Skeletal muscle satellite cell (primary cell): ENCODE results near the gene SH3BP4.

Experiments
- H3K27me3 ChIP-seq: 2 replicates; pipeline ENCODE4 v1.7.0; 2013; ENCODE audit warnings: low read length; ENCODE audit not compliant: control insufficient read depth, insufficient read depth
- H3K36me3 ChIP-seq: 2 replicates; pipeline ENCODE4 v1.7.0; 2013; ENCODE audit warnings: mild to moderate bottlenecking, control low read depth, low read length; ENCODE audit not compliant: insufficient read depth
- H3K4me1 ChIP-seq: 2 replicates; pipeline ENCODE4 v1.7.0; 2013; ENCODE audit warnings: low read length; ENCODE audit not compliant: control insufficient read depth, insufficient read depth
- H3K4me2 ChIP-seq: 2 replicates; pipeline ENCODE4 v1.7.0; 2013; ENCODE audit warnings: mild to moderate bottlenecking, low read length
- H3K4me3 ChIP-seq: 2 replicates; pipeline ENCODE4 v1.7.0; 2013; ENCODE audit warnings: low read length
- H3K9ac ChIP-seq: 2 replicates; pipeline ENCODE4 v1.7.0; 2013; ENCODE audit warnings: mild to moderate bottlenecking, low read depth, low read length, moderate library complexity
- H3K9me3 ChIP-seq: replicated peaks from 2 replicates; pipeline ENCODE4 v1.7.0; 2013; ENCODE audit warnings: mild to moderate bottlenecking, control low read depth, low read length

Gene SH3BP4

GRCh38 chr2:235031686-235032373, 80.0 kb downstream of the SH3BP4 start:
- Histone ChIP-seq H3K9ac (no peak overlapping the region), H3K9me3 (no peaks in the 10 kb centered on the region), H3K4me1 (peaks cover 23% of the 10 kb centered on the region), H3K36me3 (peaks cover 47% of the 10 kb centered on the region), H3K4me2 (no peak overlapping the region), H3K27me3 (no peaks in the 10 kb centered on the region), H3K4me3 (no peak overlapping the region)

DNA sequence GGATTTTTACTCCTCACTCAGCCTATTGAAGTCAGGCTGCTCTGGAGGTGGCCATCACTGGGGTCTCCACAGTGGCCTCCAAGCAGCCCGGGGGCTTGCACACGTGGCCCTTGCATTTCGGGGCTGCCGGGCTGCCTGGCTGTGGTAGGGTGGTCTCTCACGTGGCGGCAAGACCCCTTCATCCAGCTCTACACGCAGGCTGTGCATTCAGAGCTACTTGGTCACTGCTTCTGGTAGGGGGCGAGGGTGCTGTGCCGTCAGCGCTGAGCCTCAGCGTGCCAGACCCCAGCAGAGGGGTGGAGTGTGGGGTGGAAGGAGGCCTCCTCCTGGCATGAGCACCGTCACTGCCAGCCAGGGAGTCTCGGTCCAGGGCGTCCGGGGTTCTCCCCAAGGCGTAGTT, 80.6 kb downstream of the SH3BP4 start:
- Histone ChIP-seq H3K4me1 (peaks cover 17% of the 10 kb centered on the region), H3K9me3 (no peaks in the 10 kb centered on the region), H3K4me2 (no peak overlapping the region), H3K4me3 (no peak overlapping the region), H3K9ac (no peak overlapping the region), H3K27me3 (no peaks in the 10 kb centered on the region), H3K36me3 (peaks cover 54% of the 10 kb centered on the region)

- H3K9me3 ChIP-seq = no peaks in the 10 kb centered on the region
- peaks cover 58% of the 10 kb centered on the region for H3K36me3 ChIP-seq
- H3K9ac ChIP-seq = no peak overlapping the region
- H3K27me3 ChIP-seq = no peaks in the 10 kb centered on the region
- H3K4me1 ChIP-seq = peaks cover 12% of the 10 kb centered on the region
- H3K4me3 ChIP-seq = no peak overlapping the region
- H3K4me2 ChIP-seq = no peak overlapping the region
Measured at GRCh38 chr2:235032949-235033348, 81.1 kb downstream of the SH3BP4 start.

DNA sequence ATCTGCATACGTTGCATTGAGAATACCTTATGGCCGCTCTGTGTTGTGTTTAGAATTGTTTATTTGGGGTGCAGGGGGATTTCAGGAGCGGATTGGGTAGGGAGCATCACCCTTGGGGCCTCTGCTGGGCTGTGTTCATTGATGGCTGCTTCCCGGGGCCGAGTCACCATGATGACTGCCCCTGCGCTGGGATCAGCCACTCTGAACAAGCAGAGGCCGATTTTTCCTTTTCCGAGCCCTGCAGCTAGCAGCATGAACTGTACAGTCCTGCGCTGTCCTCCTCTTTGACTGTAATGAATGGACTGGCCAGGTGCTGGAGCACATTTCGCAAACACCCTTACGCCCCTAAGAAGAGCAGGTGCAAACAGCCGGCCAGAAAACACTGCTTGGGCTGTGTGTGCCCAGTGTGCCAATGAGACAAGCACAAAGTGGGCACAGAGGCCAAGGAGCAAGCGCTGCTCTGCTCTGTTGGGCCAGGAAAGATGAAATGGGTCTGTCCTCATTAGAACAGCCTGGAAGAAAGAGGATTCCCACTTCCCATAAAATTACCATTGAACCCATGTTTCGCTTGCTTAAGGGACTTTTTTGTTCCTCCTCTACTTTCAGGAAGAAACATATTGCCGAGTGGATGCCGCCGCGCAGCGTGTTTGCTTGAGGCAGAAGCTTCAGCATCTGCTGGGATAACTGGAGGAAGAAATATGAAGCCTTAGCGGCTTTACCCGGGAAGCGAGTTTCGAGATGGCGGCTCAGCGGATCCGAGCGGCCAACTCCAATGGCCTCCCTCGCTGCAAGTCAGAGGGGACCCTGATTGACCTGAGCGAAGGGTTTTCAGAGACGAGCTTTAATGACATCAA, 82.7 kb downstream of the SH3BP4 start:
- H3K9ac ChIP-seq = no peak overlapping the region
- no peak overlapping the region for H3K4me2 ChIP-seq
- no peaks in the 10 kb centered on the region for H3K9me3 ChIP-seq
- no peaks in the 10 kb centered on the region for H3K27me3 ChIP-seq
- H3K4me3 ChIP-seq = no peak overlapping the region
- no peaks in the 10 kb centered on the region for H3K4me1 ChIP-seq
- H3K36me3 ChIP-seq = peaks cover 63% of the 10 kb centered on the region

GRCh38 chr2:235037604-235038166, 85.9 kb downstream of the SH3BP4 start:
- H3K4me3 ChIP-seq = no peak overlapping the region
- H3K9ac ChIP-seq = no peak overlapping the region
- no peak overlapping the region for H3K4me2 ChIP-seq
- no peaks in the 10 kb centered on the region for H3K9me3 ChIP-seq
- peaks cover 85% of the 10 kb centered on the region for H3K36me3 ChIP-seq
- no peaks in the 10 kb centered on the region for H3K27me3 ChIP-seq
- no peaks in the 10 kb centered on the region for H3K4me1 ChIP-seq

DNA sequence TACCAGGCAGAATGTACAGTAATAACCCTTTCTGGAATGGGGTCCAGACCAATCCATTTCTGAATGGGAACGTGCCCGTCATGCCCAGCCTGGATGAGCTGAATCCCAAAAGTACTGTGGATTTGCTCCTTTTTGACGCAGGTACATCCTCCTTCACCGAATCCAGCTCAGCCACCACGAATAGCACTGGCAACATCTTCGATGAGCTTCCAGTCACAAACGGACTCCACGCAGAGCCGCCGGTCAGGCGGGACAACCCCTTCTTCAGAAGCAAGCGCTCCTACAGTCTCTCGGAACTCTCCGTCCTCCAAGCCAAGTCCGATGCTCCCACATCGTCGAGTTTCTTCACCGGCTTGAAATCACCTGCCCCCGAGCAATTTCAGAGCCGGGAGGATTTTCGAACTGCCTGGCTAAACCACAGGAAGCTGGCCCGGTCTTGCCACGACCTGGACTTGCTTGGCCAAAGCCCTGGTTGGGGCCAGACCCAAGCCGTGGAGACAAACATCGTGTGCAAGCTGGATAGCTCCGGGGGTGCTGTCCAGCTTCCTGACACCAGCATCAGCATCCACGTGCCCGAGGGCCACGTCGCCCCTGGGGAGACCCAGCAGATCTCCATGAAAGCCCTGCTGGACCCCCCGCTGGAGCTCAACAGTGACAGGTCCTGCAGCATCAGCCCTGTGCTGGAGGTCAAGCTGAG, 89.6 kb downstream of the SH3BP4 start:
- no peaks in the 10 kb centered on the region for H3K4me1 ChIP-seq
- H3K4me2 ChIP-seq = no peak overlapping the region
- H3K27me3 ChIP-seq = no peaks in the 10 kb centered on the region
- no peak overlapping the region for H3K9ac ChIP-seq
- no peak overlapping the region for H3K4me3 ChIP-seq
- no peaks in the 10 kb centered on the region for H3K9me3 ChIP-seq
- H3K36me3 ChIP-seq = peaks cover 85% of the 10 kb centered on the region

DNA sequence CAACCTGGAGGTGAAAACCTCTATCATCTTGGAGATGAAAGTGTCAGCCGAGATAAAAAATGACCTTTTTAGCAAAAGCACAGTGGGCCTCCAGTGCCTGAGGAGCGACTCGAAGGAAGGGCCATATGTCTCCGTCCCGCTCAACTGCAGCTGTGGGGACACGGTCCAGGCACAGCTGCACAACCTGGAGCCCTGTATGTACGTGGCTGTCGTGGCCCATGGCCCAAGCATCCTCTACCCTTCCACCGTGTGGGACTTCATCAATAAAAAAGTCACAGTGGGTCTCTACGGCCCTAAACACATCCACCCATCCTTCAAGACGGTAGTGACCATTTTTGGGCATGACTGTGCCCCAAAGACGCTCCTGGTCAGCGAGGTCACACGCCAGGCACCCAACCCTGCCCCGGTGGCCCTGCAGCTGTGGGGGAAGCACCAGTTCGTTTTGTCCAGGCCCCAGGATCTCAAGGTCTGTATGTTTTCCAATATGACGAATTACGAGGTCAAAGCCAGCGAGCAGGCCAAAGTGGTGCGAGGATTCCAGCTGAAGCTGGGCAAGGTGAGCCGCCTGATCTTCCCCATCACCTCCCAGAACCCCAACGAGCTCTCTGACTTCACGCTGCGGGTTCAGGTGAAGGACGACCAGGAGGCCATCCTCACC, 90.2 kb downstream of the SH3BP4 start:
- H3K4me2 ChIP-seq = no peak overlapping the region
- H3K9ac ChIP-seq = no peak overlapping the region
- H3K4me3 ChIP-seq = no peak overlapping the region
- no peaks in the 10 kb centered on the region for H3K9me3 ChIP-seq
- H3K27me3 ChIP-seq = no peaks in the 10 kb centered on the region
- H3K4me1 ChIP-seq = no peaks in the 10 kb centered on the region
- H3K36me3 ChIP-seq = peaks cover 87% of the 10 kb centered on the region

- Histone ChIP-seq H3K4me2 (no peak overlapping the region), H3K36me3 (peaks cover 84% of the 10 kb centered on the region), H3K4me3 (no peak overlapping the region), H3K9me3 (no peaks in the 10 kb centered on the region), H3K27me3 (no peaks in the 10 kb centered on the region), H3K4me1 (no peaks in the 10 kb centered on the region), H3K9ac (no peak overlapping the region)
Measured at GRCh38 chr2:235042576-235043515, 91.0 kb downstream of the SH3BP4 start.

DNA sequence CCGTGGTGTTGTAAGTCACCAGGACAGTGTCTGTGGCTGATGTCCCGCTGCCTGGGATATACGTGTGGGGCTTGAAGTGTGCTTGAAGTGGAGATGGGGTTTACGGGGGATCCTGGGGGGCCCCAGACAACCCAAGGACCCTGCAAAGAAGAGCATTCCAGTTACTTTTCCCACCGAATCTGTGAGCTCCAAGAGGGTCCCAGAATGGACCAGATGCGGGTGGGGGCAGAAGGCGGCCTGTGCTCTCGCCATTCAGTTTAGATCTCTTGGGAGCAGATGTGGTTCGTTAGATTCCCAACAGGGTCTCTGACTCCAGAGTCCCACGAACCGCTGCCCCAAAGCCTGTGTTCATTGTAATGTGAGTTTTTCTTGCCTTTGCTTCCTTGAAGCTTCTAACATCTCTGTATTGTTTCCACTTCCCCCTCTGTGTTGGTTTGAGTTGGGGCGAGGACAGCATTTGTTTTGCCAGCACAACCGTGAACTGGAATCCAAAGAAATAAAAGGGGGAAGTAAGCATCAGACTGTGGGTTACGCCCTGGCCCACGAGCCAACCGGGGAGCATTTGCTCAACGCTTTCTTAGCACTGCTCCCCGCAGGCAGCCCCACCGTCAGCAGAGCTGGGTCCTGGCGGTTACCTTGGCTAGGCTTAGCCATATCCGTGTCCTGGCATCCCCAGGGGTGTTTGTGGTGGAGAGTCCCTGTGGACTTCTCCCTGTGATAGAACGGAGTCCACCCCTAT, 92.1 kb downstream of the SH3BP4 start:
- Histone ChIP-seq H3K36me3 (peaks cover 79% of the 10 kb centered on the region), H3K9ac (no peak overlapping the region), H3K4me2 (no peak overlapping the region), H3K4me1 (peaks cover 6% of the 10 kb centered on the region), H3K27me3 (no peaks in the 10 kb centered on the region), H3K4me3 (no peak overlapping the region), H3K9me3 (no peaks in the 10 kb centered on the region)
